ENCODE measurements around the gene DYNC2H1. TPM values are rescaled to one million over a fixed set of nuclear protein-coding genes. Genes with fewer than 3 reads are reported as not detected.
A peak's percentile ranks its signal among the peaks of the same experiment; 100 is the strongest.

DYNC2H1 gene
- total RNA-seq, 6 experiments from 2014 or later: 10.9 to 14.0 (median 12.3) TPM

DNA sequence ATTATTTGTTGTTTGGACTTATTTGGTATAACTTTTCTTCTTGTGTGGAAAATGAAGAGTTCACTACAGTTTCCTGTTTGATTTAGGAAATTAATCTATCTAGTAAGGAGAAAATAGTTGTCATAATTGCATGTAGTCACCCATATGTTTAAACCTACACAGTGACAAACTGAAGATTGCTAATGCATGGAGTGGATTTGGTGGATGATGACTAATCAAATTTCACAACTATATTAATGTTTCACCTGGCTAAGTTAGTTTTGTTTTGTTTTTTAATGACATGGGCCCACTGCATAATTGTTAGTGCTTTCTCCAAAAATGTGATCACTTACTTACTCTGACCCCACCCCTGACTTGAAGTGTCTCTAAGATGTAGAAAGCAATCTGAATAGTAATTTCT is 170.6 kb downstream of the DYNC2H1 start:
- Mint-ChIP-seq H3K4me1 (ENCODE audit: low read depth) (peaks cover 26% of the 10 kb centered on the region), H3K27me3 (ENCODE audit: insufficient read depth) (peaks cover 4% of the 10 kb centered on the region; the same call in 1 of the 2 replicates), H3K9me3 (no peaks in the 10 kb centered on the region), H3K27ac (no peak overlapping the region), H3K36me3 (ENCODE audit: low read depth) (no peaks in the 10 kb centered on the region), H3K4me3 (no peak overlapping the region)
- no peak for TF ChIP-seq CTCF (IDR thresholded peaks at IDR 0.05)
- DNase-seq: no peak

- Mint-ChIP-seq H3K27me3 (ENCODE audit: insufficient read depth) (peaks cover 4% of the 10 kb centered on the region; the same call in 1 of the 2 replicates), H3K27ac (peak overlapping the region; percentile 47), H3K9me3 (no peaks in the 10 kb centered on the region), H3K4me3 (no peak overlapping the region; the same call in 1 of the 2 replicates), H3K36me3 (ENCODE audit: low read depth) (no peaks in the 10 kb centered on the region), H3K4me1 (ENCODE audit: low read depth) (peaks cover 26% of the 10 kb centered on the region)
- no peak for TF ChIP-seq CTCF (IDR thresholded peaks at IDR 0.05)
- peak; percentile 9 for DNase-seq
These were observed 172.1 kb downstream of the DYNC2H1 start for GRCh38 chr11:103281301-103281700.

DNA sequence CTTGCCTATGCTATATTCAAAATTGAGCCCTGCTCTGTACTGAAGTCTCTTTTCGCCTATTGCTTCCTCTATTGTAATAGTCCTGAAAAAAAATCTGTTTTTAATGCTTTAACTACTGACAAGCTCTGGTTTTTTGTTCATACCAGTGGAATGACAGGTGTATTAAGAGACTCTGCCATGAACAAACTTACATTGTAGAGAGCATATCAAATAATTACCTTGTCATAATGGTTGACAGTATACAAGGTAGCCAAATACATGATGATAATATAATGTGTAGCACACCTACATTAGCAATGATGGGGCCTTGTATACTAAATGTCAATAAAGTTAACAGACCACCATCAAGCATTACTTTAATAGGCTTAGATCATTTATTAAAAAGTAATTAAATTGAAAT is 175.0 kb downstream of the DYNC2H1 start:
- DNase-seq: no peak
- Mint-ChIP-seq H3K36me3 (ENCODE audit: low read depth) (peaks cover 4% of the 10 kb centered on the region), H3K9me3 (no peaks in the 10 kb centered on the region), H3K27ac (no peak overlapping the region), H3K4me1 (ENCODE audit: low read depth) (peaks cover 32% of the 10 kb centered on the region), H3K4me3 (no peak overlapping the region), H3K27me3 (ENCODE audit: insufficient read depth) (peaks cover 4% of the 10 kb centered on the region; the same call in 1 of the 2 replicates)
- no peak for TF ChIP-seq CTCF (IDR thresholded peaks at IDR 0.05)

DNA sequence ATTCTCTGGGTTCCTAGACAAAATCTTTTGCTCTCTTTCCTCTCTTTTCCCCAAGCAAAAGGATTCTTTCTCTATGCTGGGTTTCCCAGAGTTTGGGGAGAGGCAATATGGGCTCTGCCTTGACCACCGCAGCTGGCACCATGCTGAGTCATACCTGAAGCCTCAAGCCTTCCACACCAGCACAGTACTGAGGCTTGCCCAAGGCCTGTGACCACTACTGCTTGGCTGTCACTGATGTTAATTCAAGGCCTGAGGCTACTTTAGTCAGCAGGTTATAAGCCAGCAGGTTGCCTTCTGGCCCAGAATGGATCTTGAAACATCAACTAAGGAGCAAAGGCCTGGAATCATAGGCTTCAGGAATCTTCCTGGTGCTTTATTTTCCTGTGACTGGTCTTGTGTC is 185.3 kb downstream of the DYNC2H1 start:
- peaks cover 44% of the 10 kb centered on the region for H3K9me3 Mint-ChIP-seq
- no peak overlapping the region for H3K4me3 Mint-ChIP-seq
- peaks cover 59% of the 10 kb centered on the region for H3K36me3 Mint-ChIP-seq (ENCODE audit: low read depth)
- no peak for TF ChIP-seq CTCF (IDR thresholded peaks at IDR 0.05)
- DNase-seq: no peak
- H3K4me1 Mint-ChIP-seq (ENCODE audit: low read depth): no peaks in the 10 kb centered on the region
- H3K27me3 Mint-ChIP-seq (ENCODE audit: insufficient read depth): no peaks in the 10 kb centered on the region
- H3K27ac Mint-ChIP-seq: no peak overlapping the region

DNA sequence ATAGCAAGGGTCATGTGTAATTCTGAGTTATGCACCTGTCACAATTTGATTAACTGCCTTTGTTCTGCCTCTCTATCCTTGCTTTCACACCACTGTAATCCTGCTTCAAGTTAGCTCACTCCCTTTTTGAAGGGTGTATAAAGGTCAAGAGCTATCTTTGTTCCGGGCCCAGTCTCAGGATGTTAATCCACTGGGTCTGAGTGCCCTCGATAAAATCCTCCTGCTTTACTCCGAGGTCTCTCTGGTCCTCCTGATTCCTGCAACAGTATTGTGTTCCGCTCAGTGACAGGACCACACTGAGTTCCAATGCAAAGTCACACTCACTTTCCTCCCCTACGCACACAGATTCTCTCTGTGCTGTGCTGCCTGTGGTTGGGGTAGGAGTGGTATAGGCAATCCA is 186.5 kb downstream of the DYNC2H1 start:
- no peak for DNase-seq
- Mint-ChIP-seq H3K4me1 (ENCODE audit: low read depth) (no peaks in the 10 kb centered on the region), H3K27ac (no peak overlapping the region), H3K27me3 (ENCODE audit: insufficient read depth) (no peaks in the 10 kb centered on the region), H3K4me3 (no peak overlapping the region), H3K9me3 (peaks cover 44% of the 10 kb centered on the region), H3K36me3 (ENCODE audit: low read depth) (peaks cover 58% of the 10 kb centered on the region)
- no peak for TF ChIP-seq CTCF (IDR thresholded peaks at IDR 0.05)

GRCh38 chr11:103297900-103298299 is 188.7 kb downstream of the DYNC2H1 start:
- no peak overlapping the region for H3K4me3 Mint-ChIP-seq
- no peaks in the 10 kb centered on the region for H3K4me1 Mint-ChIP-seq (ENCODE audit: low read depth)
- no peaks in the 10 kb centered on the region for H3K27me3 Mint-ChIP-seq (ENCODE audit: insufficient read depth)
- peaks cover 43% of the 10 kb centered on the region for H3K36me3 Mint-ChIP-seq (ENCODE audit: low read depth)
- H3K9me3 Mint-ChIP-seq: peaks cover 40% of the 10 kb centered on the region
- DNase-seq: no peak
- no peak overlapping the region for H3K27ac Mint-ChIP-seq
- no peak for TF ChIP-seq CTCF (IDR thresholded peaks at IDR 0.05)

Measured in HFFc6 (cell line).